Panc1 (cell line): ENCODE results near the gene MAP3K2. TPM values are rescaled to one million over a fixed set of nuclear protein-coding genes. Genes with fewer than 3 reads are reported as not detected.

Source experiments
- ATAC-seq: fragments of 200-7000 bp; cut with Tn5 transposase; 2 replicates; pipeline ENCODE4 v1.9.1; 2020; ENCODE audit warnings: mild to moderate bottlenecking, moderate library complexity
- BruUV-seq: library from RNA; stranded (reverse); fragments of 400-500 nt; replicated peaks from 2 replicates; lab custom pipeline; 2021; lab: Mats Ljungman, UMichigan
- CTCF ChIA-PET: fragments of 300-600 bp; sonication (Branson Sonifier 250); formaldehyde crosslinking; loops from one replicate; lab custom pipeline; 2022; ENCODE audit warnings: antibody characterized with exemption; lab: Charles Lee
- POLR2A ChIA-PET: fragments of 300-600 bp; sonication (Branson Sonifier 250); formaldehyde crosslinking; loops from one replicate; lab custom pipeline; 2022; ENCODE audit warnings: antibody characterized with exemption; lab: Charles Lee
- DNase-seq: peaks from one replicate; pipeline ENCODE4 v3.0.0-alpha.2; 2010; ENCODE audit warnings: low read depth, low spot score
- H3K27ac ChIP-seq: 2 replicates; pipeline ENCODE4 v1.5.1; 2011; ENCODE audit warnings: mild to moderate bottlenecking, low read length, inconsistent platforms
- H3K27me3 ChIP-seq: fragments of 200-500 bp; sonication (Bioruptor generic); 2 replicates; pipeline ENCODE4 v1.6.0; 2014; ENCODE audit warnings: low read length, inconsistent platforms; ENCODE audit not compliant: control insufficient read depth, insufficient read depth
- H3K36me3 ChIP-seq: fragments of 200-500 bp; sonication (Bioruptor generic); 2 replicates; pipeline ENCODE4 v1.5.1; 2014; ENCODE audit warnings: inconsistent platforms, mild to moderate bottlenecking, low read length, moderate library complexity; ENCODE audit not compliant: control insufficient read depth, insufficient read depth
- H3K4me1 ChIP-seq: 2 replicates; pipeline ENCODE4 v1.5.1; 2011; ENCODE audit warnings: inconsistent platforms, mild to moderate bottlenecking, low read length, moderate library complexity; ENCODE audit not compliant: control insufficient read depth, insufficient read depth
- H3K4me3 ChIP-seq, 2 experiments: 2 replicates each; pipeline ENCODE4 v1.5.1; 2011 to 2012; ENCODE audit warnings: low read depth in 2 of 2, low read length in 2 of 2, mild to moderate bottlenecking in 2 of 2, inconsistent platforms in 1 of 2, moderate library complexity in 1 of 2
- H3K9me3 ChIP-seq: fragments of 200-500 bp; sonication (Bioruptor generic); 2 replicates; pipeline ENCODE4 v1.5.1; 2014; ENCODE audit warnings: low read depth, mild to moderate bottlenecking, inconsistent platforms, low read length, moderate library complexity; ENCODE audit not compliant: control insufficient read depth, insufficient read depth
- CTCF ChIP-seq: fragments of 450-650 bp; IDR thresholded peaks from 2 replicates; pipeline ENCODE4 v1.5.1; 2017; ENCODE audit warnings: mild to moderate bottlenecking
- POLR2AphosphoS5 ChIP-seq: IDR thresholded peaks from 2 replicates; pipeline ENCODE4 v1.6.1; 2012; ENCODE audit warnings: mild to moderate bottlenecking, low read depth, low read length, moderate library complexity
- SIN3A ChIP-seq: IDR thresholded peaks from 2 replicates; pipeline ENCODE4 v1.6.1; 2012; ENCODE audit warnings: low read depth, mild to moderate bottlenecking, low read length, moderate library complexity, borderline replicate concordance; ENCODE audit not compliant: insufficient read depth
- TCF7L2 ChIP-seq: IDR thresholded peaks from 2 replicates; pipeline ENCODE4 v1.6.1; 2011; ENCODE audit warnings: mild to moderate bottlenecking, low read depth, low read length, inconsistent platforms
- in situ Hi-C: cut with HindIII; loops from 2 replicates; pipeline ENCODE4 v1.10.0; 2016; ENCODE audit warnings: low sequenced_read_pairs, low pct_unique_long_range_greater_than_20kb
- intact Hi-C: fragments of 100-400 bp; cut with micrococcal nuclease; formaldehyde crosslinking; loops from one replicate; pipeline ENCODE4 v1.10.0; 2022; ENCODE audit not compliant: unreplicated experiment
- total RNA-seq: library from RNA; stranded (reverse); gene quantifications from one replicate; pipeline ENCODE4 v1.2.1, GENCODE V29; 2021; ENCODE audit not compliant: unreplicated experiment
- TF ChIP-seq, protein P1 (sequence below), 2 experiments: IDR thresholded peaks; 2 replicates each; pipeline ENCODE4 v1.6.1; 2011 to 2012; ENCODE audit warnings: low read depth in 2 of 2, control low read depth in 1 of 2, low read length in 1 of 2, mild to moderate bottlenecking in 1 of 2, moderate library complexity in 1 of 2; ENCODE audit not compliant: insufficient read depth in 1 of 2

The MAP3K2 gene
- total RNA-seq, 1 experiment from 2014 or later, result 70.6 TPM

- BruUV-seq, result TSS peak; percentile 91
- TF ChIP-seq, protein P1, sequence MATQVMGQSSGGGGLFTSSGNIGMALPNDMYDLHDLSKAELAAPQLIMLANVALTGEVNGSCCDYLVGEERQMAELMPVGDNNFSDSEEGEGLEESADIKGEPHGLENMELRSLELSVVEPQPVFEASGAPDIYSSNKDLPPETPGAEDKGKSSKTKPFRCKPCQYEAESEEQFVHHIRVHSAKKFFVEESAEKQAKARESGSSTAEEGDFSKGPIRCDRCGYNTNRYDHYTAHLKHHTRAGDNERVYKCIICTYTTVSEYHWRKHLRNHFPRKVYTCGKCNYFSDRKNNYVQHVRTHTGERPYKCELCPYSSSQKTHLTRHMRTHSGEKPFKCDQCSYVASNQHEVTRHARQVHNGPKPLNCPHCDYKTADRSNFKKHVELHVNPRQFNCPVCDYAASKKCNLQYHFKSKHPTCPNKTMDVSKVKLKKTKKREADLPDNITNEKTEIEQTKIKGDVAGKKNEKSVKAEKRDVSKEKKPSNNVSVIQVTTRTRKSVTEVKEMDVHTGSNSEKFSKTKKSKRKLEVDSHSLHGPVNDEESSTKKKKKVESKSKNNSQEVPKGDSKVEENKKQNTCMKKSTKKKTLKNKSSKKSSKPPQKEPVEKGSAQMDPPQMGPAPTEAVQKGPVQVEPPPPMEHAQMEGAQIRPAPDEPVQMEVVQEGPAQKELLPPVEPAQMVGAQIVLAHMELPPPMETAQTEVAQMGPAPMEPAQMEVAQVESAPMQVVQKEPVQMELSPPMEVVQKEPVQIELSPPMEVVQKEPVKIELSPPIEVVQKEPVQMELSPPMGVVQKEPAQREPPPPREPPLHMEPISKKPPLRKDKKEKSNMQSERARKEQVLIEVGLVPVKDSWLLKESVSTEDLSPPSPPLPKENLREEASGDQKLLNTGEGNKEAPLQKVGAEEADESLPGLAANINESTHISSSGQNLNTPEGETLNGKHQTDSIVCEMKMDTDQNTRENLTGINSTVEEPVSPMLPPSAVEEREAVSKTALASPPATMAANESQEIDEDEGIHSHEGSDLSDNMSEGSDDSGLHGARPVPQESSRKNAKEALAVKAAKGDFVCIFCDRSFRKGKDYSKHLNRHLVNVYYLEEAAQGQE (IDR thresholded peaks at IDR 0.05; ENCODE audit: insufficient read depth in 1 of 2, low read depth in 2 of 2, low read length in 1 of 2), result no peak
- TF ChIP-seq SIN3A (no peak), POLR2AphosphoS5 (no peak; the same call in 1 of the 2 replicates), TCF7L2 (no peak)
- H3K36me3 ChIP-seq, result no peaks in the 10 kb centered on the region
- peak; percentile 8; the same call in 1 of the 2 replicates for ATAC-seq
- POLR2A ChIA-PET, result interaction anchor here (1.0 kb wide), 1 partner anchor 19 kb away, joined by 3 read pairs; no protein-coding TSS in a partner anchor
- H3K4me1 ChIP-seq, result peaks cover 36% of the 10 kb centered on the region
- intact Hi-C loops, result no loop called here
- no peaks in the 10 kb centered on the region for H3K9me3 ChIP-seq
- no peaks in the 10 kb centered on the region for H3K27me3 ChIP-seq
- CTCF ChIA-PET, result interaction anchor here (0.6 kb wide), 1 partner anchor 14 kb away, joined by 3 read pairs; no protein-coding TSS in a partner anchor
- peak overlapping the region; percentile 99 for H3K27ac ChIP-seq
- H3K4me3 ChIP-seq, result peak overlapping the region; percentile 74 to 79
- no peak for DNase-seq
- in situ Hi-C loops, result no loop called here
These were observed 819 bp upstream of the MAP3K2 start for GRCh38 chr2:127388423-127389164.

DNA sequence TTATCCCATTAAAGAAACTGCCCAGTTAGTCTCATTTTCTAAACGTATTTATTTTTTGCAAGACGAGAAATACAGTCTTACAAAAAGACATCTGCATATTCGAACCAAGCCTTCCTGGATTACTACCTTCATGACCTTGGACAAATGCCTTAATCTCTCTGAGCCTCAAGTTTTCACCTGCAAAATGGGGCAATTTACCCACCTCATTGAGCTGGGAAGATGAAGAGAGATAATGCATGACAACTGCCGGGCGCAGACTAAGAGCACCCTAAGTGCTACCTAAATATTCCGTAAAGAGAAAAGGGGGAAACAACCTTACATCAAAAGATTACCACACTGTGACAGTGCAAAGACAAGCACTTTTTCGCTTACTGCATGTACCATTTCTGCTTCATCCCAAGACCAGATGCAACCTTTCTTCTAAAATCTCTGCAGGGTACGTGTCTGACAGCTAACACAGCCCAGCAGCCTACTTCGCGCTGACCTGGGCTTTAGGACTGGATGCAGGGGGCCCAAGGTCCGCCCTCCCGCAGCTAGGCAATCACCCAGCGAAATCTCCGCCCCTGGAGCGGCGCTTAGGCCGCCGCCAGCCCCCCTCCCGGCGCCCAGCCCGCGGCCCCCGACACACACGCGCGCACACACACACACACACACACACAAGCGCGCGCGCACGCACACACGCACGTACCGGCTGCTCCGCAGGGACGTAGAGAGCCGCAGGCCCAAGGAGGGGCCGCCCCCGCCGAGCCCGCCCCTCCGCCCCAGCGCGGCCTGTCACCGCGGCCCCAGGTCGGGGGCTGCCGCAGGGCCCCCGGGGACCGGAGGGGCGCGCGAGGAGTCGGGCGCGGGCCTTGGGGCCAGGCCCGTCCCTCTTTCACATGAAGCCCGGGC is 766 bp downstream of the MAP3K2 start:
- in situ Hi-C loops (no loop called here), intact Hi-C loops (no loop called here)
- H3K4me3 ChIP-seq, result peak overlapping the region; percentile 79 to 86
- ChIA-PET CTCF (no interaction called here), POLR2A (interaction anchor here (0.6 kb wide), 1 partner anchor 142 kb away, joined by 8 read pairs; no protein-coding TSS in a partner anchor)
- peaks cover 37% of the 10 kb centered on the region for H3K4me1 ChIP-seq
- ATAC-seq (peak; percentile 87), DNase-seq (no peak)
- no peaks in the 10 kb centered on the region for H3K27me3 ChIP-seq
- peak overlapping the region; percentile 82 for H3K27ac ChIP-seq
- H3K36me3 ChIP-seq, result no peaks in the 10 kb centered on the region
- TF ChIP-seq, protein P1 (IDR thresholded peaks at IDR 0.05; ENCODE audit: insufficient read depth in 1 of 2, low read depth in 2 of 2, low read length in 1 of 2), result no peak
- TF ChIP-seq SIN3A (0 out of 2 replicates have a peak, but pooled peaks have one; percentile 76), POLR2AphosphoS5 (no peak), CTCF (no peak), TCF7L2 (no peak)
- TSS peak; percentile 70 for BruUV-seq
- H3K9me3 ChIP-seq, result no peaks in the 10 kb centered on the region
